IPS DF 6.9 (cell line): ENCODE results near the gene CCNY.

Experiments
- DNase-seq: peaks from one replicate; pipeline ENCODE4 v3.0.0-alpha.2; 2013; ENCODE audit warnings: low read depth, low spot score
- H3K27ac ChIP-seq: one replicate; pipeline ENCODE4 v1.5.1; 2013; ENCODE audit warnings: low read length, control low read depth
- H3K27me3 ChIP-seq: 2 replicates; pipeline ENCODE4 v1.6.1; 2013; ENCODE audit warnings: mild to moderate bottlenecking, low read length; ENCODE audit not compliant: control insufficient read depth, insufficient read depth
- H3K36me3 ChIP-seq: 2 replicates; pipeline ENCODE4 v1.6.1; 2013; ENCODE audit warnings: low read length; ENCODE audit not compliant: control insufficient read depth, insufficient read depth
- H3K4me1 ChIP-seq: 2 replicates; pipeline ENCODE4 v1.6.1; 2013; ENCODE audit warnings: low read length; ENCODE audit not compliant: control insufficient read depth, insufficient read depth
- H3K4me3 ChIP-seq: 2 replicates; pipeline ENCODE4 v1.5.1; 2013; ENCODE audit warnings: mild to moderate bottlenecking, low read length
- H3K9me3 ChIP-seq: 2 replicates; pipeline ENCODE4 v1.6.1; 2013; ENCODE audit warnings: low read length, inconsistent platforms; ENCODE audit not compliant: control insufficient read depth, insufficient read depth
- WGBS: extraction: QIAGEN DNeasy Blood & Tissue Kit; methylation state at CpG from one replicate; pipeline ENCODE4 v1.1.7; 2013; ENCODE audit warnings: mixed read lengths, missing lambda C conversion rate; ENCODE audit not compliant: insufficient read length, insufficient coverage; 5-methylcytosine and 5-hydroxymethylcytosine counted together

CCNY gene

GRCh38 chr10:35480142-35480541 is 143.8 kb downstream of the CCNY start:
- H3K36me3 ChIP-seq, result no peaks in the 10 kb centered on the region; the same call in 1 of the 2 replicates
- H3K4me3 ChIP-seq, result no peak overlapping the region
- WGBS, result no CpG with 5 or more reads among the region's 9 CpGs
- H3K4me1 ChIP-seq, result peaks cover 1% of the 10 kb centered on the region; the same call in 1 of the 2 replicates
- H3K27me3 ChIP-seq, result no peaks in the 10 kb centered on the region
- H3K27ac ChIP-seq, result no peak overlapping the region
- no peak for DNase-seq
- H3K9me3 ChIP-seq, result no peaks in the 10 kb centered on the region

GRCh38 chr10:35481413-35481812 is 145.1 kb downstream of the CCNY start:
- DNase-seq, result no peak
- Histone ChIP-seq H3K9me3 (no peaks in the 10 kb centered on the region), H3K4me1 (peaks cover 1% of the 10 kb centered on the region; the same call in 1 of the 2 replicates), H3K27ac (no peak overlapping the region), H3K27me3 (no peaks in the 10 kb centered on the region), H3K36me3 (no peaks in the 10 kb centered on the region; the same call in 1 of the 2 replicates), H3K4me3 (no peak overlapping the region)
- WGBS, result no CpG with 5 or more reads among the region's 2 CpGs

- Histone ChIP-seq H3K9me3 (no peaks in the 10 kb centered on the region), H3K27me3 (no peaks in the 10 kb centered on the region), H3K36me3 (no peaks in the 10 kb centered on the region; the same call in 1 of the 2 replicates), H3K27ac (no peak overlapping the region), H3K4me3 (no peak overlapping the region), H3K4me1 (no peaks in the 10 kb centered on the region)
- no CpG with 5 or more reads among the region's 5 CpGs for WGBS
- DNase-seq, result no peak
Observed at GRCh38 chr10:35486297-35486990, 150.1 kb downstream of the CCNY start.

- WGBS, result no CpG with 5 or more reads among the region's 5 CpGs
- no peaks in the 10 kb centered on the region for H3K9me3 ChIP-seq
- no peak overlapping the region for H3K27ac ChIP-seq
- H3K27me3 ChIP-seq, result no peaks in the 10 kb centered on the region
- 0 out of 2 replicates have a peak, but pooled peaks cover under 1% of the 10 kb centered on the region for H3K4me1 ChIP-seq
- no peak for DNase-seq
- no peaks in the 10 kb centered on the region; the same call in 1 of the 2 replicates for H3K36me3 ChIP-seq
- H3K4me3 ChIP-seq, result no peak overlapping the region
Observed at GRCh38 chr10:35487336-35488034, 151.2 kb downstream of the CCNY start.

GRCh38 chr10:35488228-35488627 is 151.9 kb downstream of the CCNY start:
- H3K27me3 ChIP-seq, result no peaks in the 10 kb centered on the region
- no peak overlapping the region for H3K27ac ChIP-seq
- H3K36me3 ChIP-seq, result no peaks in the 10 kb centered on the region; the same call in 1 of the 2 replicates
- DNase-seq, result no peak
- H3K4me1 ChIP-seq, result 0 out of 2 replicates have a peak, but pooled peaks cover 3% of the 10 kb centered on the region
- no CpG with 5 or more reads among the region's 9 CpGs for WGBS
- H3K9me3 ChIP-seq, result no peaks in the 10 kb centered on the region
- H3K4me3 ChIP-seq, result no peak overlapping the region

- Histone ChIP-seq H3K9me3 (no peaks in the 10 kb centered on the region), H3K36me3 (no peaks in the 10 kb centered on the region), H3K4me1 (peaks cover 5% of the 10 kb centered on the region; the same call in 1 of the 2 replicates), H3K4me3 (no peak overlapping the region), H3K27ac (no peak overlapping the region), H3K27me3 (no peaks in the 10 kb centered on the region)
- DNase-seq, result no peak
- WGBS, result no CpG with 5 or more reads among the region's 10 CpGs
Observed at GRCh38 chr10:35492386-35493195, 156.3 kb downstream of the CCNY start.

GRCh38 chr10:35493196-35494118 is 157.1 kb downstream of the CCNY start:
- peaks cover 5% of the 10 kb centered on the region; the same call in 1 of the 2 replicates for H3K4me1 ChIP-seq
- no peaks in the 10 kb centered on the region for H3K27me3 ChIP-seq
- H3K27ac ChIP-seq, result no peak overlapping the region
- no CpG with 5 or more reads among the region's 9 CpGs for WGBS
- H3K36me3 ChIP-seq, result no peaks in the 10 kb centered on the region
- DNase-seq, result no peak
- no peak overlapping the region for H3K4me3 ChIP-seq
- no peaks in the 10 kb centered on the region for H3K9me3 ChIP-seq

- no peak overlapping the region for H3K4me3 ChIP-seq
Observed at GRCh38 chr10:35495521-35496119, 159.3 kb downstream of the CCNY start.

GRCh38 chr10:35497909-35498308 is 161.6 kb downstream of the CCNY start:
- Histone ChIP-seq H3K27ac (no peak overlapping the region), H3K36me3 (no peaks in the 10 kb centered on the region), H3K9me3 (no peaks in the 10 kb centered on the region), H3K4me1 (peaks cover 4% of the 10 kb centered on the region; the same call in 1 of the 2 replicates), H3K27me3 (no peaks in the 10 kb centered on the region), H3K4me3 (no peak overlapping the region)
- no CpG with 5 or more reads among the region's 3 CpGs for WGBS
- DNase-seq, result no peak

More at GRCh38 chr10:35495521-35496119, 159.3 kb downstream of the CCNY start:
- DNase-seq, result no peak
- Histone ChIP-seq H3K9me3 (no peaks in the 10 kb centered on the region), H3K4me1 (peaks cover 5% of the 10 kb centered on the region; the same call in 1 of the 2 replicates), H3K27ac (no peak overlapping the region), H3K27me3 (no peaks in the 10 kb centered on the region), H3K36me3 (no peaks in the 10 kb centered on the region)
- WGBS, result no CpG with 5 or more reads among the region's 5 CpGs
